C4-2B (cell line): ENCODE results near the gene PRDX1.

ENCODE experiments used
- CTCF ChIP-seq: fragments of 450-650 bp; conservative IDR thresholded peaks from 2 replicates; pipeline ENCODE4 v1.5.1; 2017; ENCODE audit warnings: mild to moderate bottlenecking
- ZFX ChIP-seq: fragments of 450-650 bp; IDR thresholded peaks from 2 replicates; pipeline ENCODE4 v1.6.1; 2017

DNA sequence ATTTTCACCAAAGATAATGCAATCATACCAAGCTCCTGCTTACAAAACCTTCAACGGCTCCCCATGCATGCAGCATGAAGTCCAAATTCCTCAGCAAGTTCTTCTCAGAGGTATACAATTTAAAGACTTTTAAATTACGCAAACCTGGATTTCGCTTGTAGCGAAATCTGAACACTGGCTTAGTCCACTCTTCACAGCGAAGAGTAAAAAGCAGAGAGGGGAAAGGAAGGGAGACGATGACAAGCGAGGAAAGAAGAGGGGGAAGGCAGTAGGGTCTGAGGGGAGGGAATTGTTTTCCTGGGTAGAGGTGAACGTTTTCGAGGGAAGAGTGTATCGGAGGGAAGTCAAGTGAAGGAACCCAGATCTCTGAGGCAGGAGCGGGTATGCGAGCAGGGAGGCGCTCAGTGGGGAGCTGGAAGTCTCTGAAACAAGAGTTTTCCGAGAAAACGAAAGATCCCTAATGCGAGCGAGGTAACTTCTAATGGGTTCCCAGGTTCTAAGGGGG is 31.5 kb downstream of the PRDX1 start:
- TF ChIP-seq CTCF (no peak), ZFX (no peak)
